H9 (cell line): ENCODE measurements around the gene RBM34. TPM values are rescaled to one million over a fixed set of nuclear protein-coding genes. Genes with fewer than 3 reads are reported as not detected.

ENCODE experiments used
- DNase-seq: peaks from one replicate; pipeline ENCODE4 v3.0.0-alpha.2; 2017
- H2AFZ ChIP-seq: one replicate; pipeline ENCODE4 v1.6.1; 2013; ENCODE audit warnings: mild to moderate bottlenecking, low read length, control low read depth, moderate library complexity
- H2AK5ac ChIP-seq: 2 replicates; pipeline ENCODE4 v1.6.1; 2013; ENCODE audit warnings: low read length, control low read depth, mixed read lengths; ENCODE audit not compliant: insufficient read length
- H2BK120ac ChIP-seq: one replicate; pipeline ENCODE4 v1.6.1; 2013; ENCODE audit warnings: low read depth, mild to moderate bottlenecking, low read length, control low read depth, inconsistent platforms; ENCODE audit not compliant: poor library complexity, severe bottlenecking
- H2BK12ac ChIP-seq: 2 replicates; pipeline ENCODE4 v1.6.1; 2013; ENCODE audit warnings: low read length, control low read depth, mixed read lengths, low read depth; ENCODE audit not compliant: insufficient read length
- H2BK15ac ChIP-seq: 2 replicates; pipeline ENCODE4 v1.6.1; 2013; ENCODE audit warnings: low read depth, low read length, control low read depth
- H2BK20ac ChIP-seq: one replicate; pipeline ENCODE4 v1.6.1; 2013; ENCODE audit warnings: low read depth, mild to moderate bottlenecking, low read length, control low read depth, inconsistent platforms; ENCODE audit not compliant: poor library complexity, severe bottlenecking
- H2BK5ac ChIP-seq: 2 replicates; pipeline ENCODE4 v1.6.1; 2013; ENCODE audit warnings: low read length, control low read depth, mixed read lengths; ENCODE audit not compliant: insufficient read length
- H3K14ac ChIP-seq: 2 replicates; pipeline ENCODE4 v1.6.1; 2013; ENCODE audit warnings: low read length, control low read depth; ENCODE audit not compliant: insufficient read depth
- H3K18ac ChIP-seq: 2 replicates; pipeline ENCODE4 v1.6.1; 2013; ENCODE audit warnings: low read depth, mild to moderate bottlenecking, mixed read lengths, low read length, control low read depth; ENCODE audit not compliant: insufficient read length
- H3K23ac ChIP-seq: 2 replicates; pipeline ENCODE4 v1.6.1; 2013; ENCODE audit warnings: low read length, control low read depth, mixed read lengths, low read depth; ENCODE audit not compliant: insufficient read length
- H3K23me2 ChIP-seq: 2 replicates; pipeline ENCODE4 v1.6.1; 2013; ENCODE audit warnings: low read depth, mild to moderate bottlenecking, mixed read lengths, low read length, control low read depth; ENCODE audit not compliant: insufficient read length, poor library complexity, severe bottlenecking
- H3K27ac ChIP-seq: 2 replicates; pipeline ENCODE4 v1.5.1; 2013; ENCODE audit warnings: low read length, control low read depth, mixed read lengths, low read depth; ENCODE audit not compliant: insufficient read length
- H3K27me3 ChIP-seq: 2 replicates; pipeline ENCODE4 v1.6.1; 2013; ENCODE audit warnings: low read length, control low read depth, inconsistent platforms; ENCODE audit not compliant: insufficient read depth
- H3K4ac ChIP-seq: 2 replicates; pipeline ENCODE4 v1.6.1; 2013; ENCODE audit warnings: low read depth, mild to moderate bottlenecking, control low read depth, inconsistent platforms, low read length, moderate library complexity
- H3K4me1 ChIP-seq: 2 replicates; pipeline ENCODE4 v1.6.1; 2013; ENCODE audit warnings: low read length, control low read depth, inconsistent platforms; ENCODE audit not compliant: insufficient read depth
- H3K4me2 ChIP-seq: 2 replicates; pipeline ENCODE4 v1.6.1; 2013; ENCODE audit warnings: low read length, control low read depth, mixed read lengths; ENCODE audit not compliant: insufficient read length, insufficient read depth
- H3K56ac ChIP-seq: 2 replicates; pipeline ENCODE4 v1.6.1; 2013; ENCODE audit warnings: low read depth, mild to moderate bottlenecking, mixed read lengths, low read length, control low read depth; ENCODE audit not compliant: insufficient read length
- H3K79me1 ChIP-seq: 2 replicates; pipeline ENCODE4 v1.6.1; 2013; ENCODE audit warnings: low read depth, mild to moderate bottlenecking, moderate library complexity, low read length, control low read depth, inconsistent platforms; ENCODE audit not compliant: insufficient read depth, poor library complexity, severe bottlenecking
- H3K79me2 ChIP-seq: 2 replicates; pipeline ENCODE4 v1.6.1; 2013; ENCODE audit warnings: low read length, control low read depth, inconsistent platforms; ENCODE audit not compliant: insufficient read depth
- H3K9ac ChIP-seq: 2 replicates; pipeline ENCODE4 v1.6.1; 2013; ENCODE audit warnings: low read length, control low read depth, mixed read lengths; ENCODE audit not compliant: insufficient read length; ENCODE audit errors: extremely low read depth
- H3K9me3 ChIP-seq: one replicate; pipeline ENCODE4 v1.6.1; 2013; ENCODE audit warnings: low read depth, low read length, inconsistent platforms; ENCODE audit not compliant: control insufficient read depth
- H3T11ph ChIP-seq: one replicate; pipeline ENCODE4 v1.6.1; 2013; ENCODE audit warnings: mild to moderate bottlenecking, low read length, control low read depth, inconsistent platforms
- H4K20me1 ChIP-seq: one replicate; pipeline ENCODE4 v1.6.1; 2013; ENCODE audit not compliant: control insufficient read depth, insufficient read length, insufficient read depth
- H4K5ac ChIP-seq: 2 replicates; pipeline ENCODE4 v1.6.1; 2013; ENCODE audit warnings: low read depth, mild to moderate bottlenecking, mixed read lengths, low read length, control low read depth; ENCODE audit not compliant: insufficient read length
- H4K8ac ChIP-seq: replicated peaks from 2 replicates; pipeline ENCODE4 v1.6.1; 2013; ENCODE audit warnings: low read length, control low read depth, mixed read lengths, low read depth; ENCODE audit not compliant: insufficient read length
- H4K91ac ChIP-seq: 2 replicates; pipeline ENCODE4 v1.6.1; 2013; ENCODE audit warnings: low read depth, mild to moderate bottlenecking, moderate library complexity, mixed read lengths, low read length, control low read depth; ENCODE audit not compliant: insufficient read length
- H3K27ac Mint-ChIP-seq, 3 experiments: 2 replicates in 2 of 3; 3 replicates in 1 of 3; pipeline ENCODE4 v1.8.0; 2020 to 2021; ENCODE audit warnings: mixed read lengths in 3 of 3, mild to moderate bottlenecking in 1 of 3, moderate library complexity in 1 of 3
- H3K27me3 Mint-ChIP-seq: 2 replicates; pipeline ENCODE4 v1.8.0; 2021; ENCODE audit warnings: low read depth, mild to moderate bottlenecking, moderate library complexity, mixed read lengths
- H3K36me3 Mint-ChIP-seq, 3 experiments: 2 replicates in 2 of 3; 3 replicates in 1 of 3; pipeline ENCODE4 v1.8.0; 2020 to 2021; ENCODE audit warnings: low read depth in 3 of 3, mixed read lengths in 3 of 3; ENCODE audit not compliant: insufficient read depth in 1 of 3
- H3K4me1 Mint-ChIP-seq, 2 experiments: 2 replicates each; pipeline ENCODE4 v1.8.0; 2020; ENCODE audit warnings: mixed read lengths in 2 of 2
- H3K4me3 Mint-ChIP-seq, 2 experiments: 2 replicates in 1 of 2; 3 replicates in 1 of 2; pipeline ENCODE4 v1.8.0; 2020 to 2021; ENCODE audit warnings: mild to moderate bottlenecking in 2 of 2, mixed read lengths in 2 of 2, moderate library complexity in 1 of 2
- H3K9me3 Mint-ChIP-seq, 2 experiments: 2 replicates in 1 of 2; 3 replicates in 1 of 2; pipeline ENCODE4 v1.8.0; 2020; ENCODE audit warnings: mild to moderate bottlenecking in 2 of 2, mixed read lengths in 2 of 2, moderate library complexity in 1 of 2
- WGBS: extraction: QIAGEN DNeasy Blood & Tissue Kit; methylation state at CpG from one replicate; pipeline ENCODE4 v1.1.7; 2013; ENCODE audit warnings: missing lambda C conversion rate, low lambda C conversion rate, mixed read lengths; ENCODE audit not compliant: insufficient read length; ENCODE audit errors: extremely low coverage; 5-methylcytosine and 5-hydroxymethylcytosine counted together
- total RNA-seq: library from RNA; stranded (reverse); gene quantifications from 2 replicates; pipeline ENCODE4 v1.2.1, GENCODE V29; 2021
- TF ChIP-seq, protein P1 (sequence below): fragments of 200-600 bp; sonication (generic); conservative IDR thresholded peaks from 3 replicates; pipeline ENCODE4 v1.8.0; 2021; ENCODE audit warnings: antibody characterized with exemption, mild to moderate bottlenecking

Gene RBM34
- total RNA-seq, 1 experiment from 2014 or later = 121 TPM

DNA sequence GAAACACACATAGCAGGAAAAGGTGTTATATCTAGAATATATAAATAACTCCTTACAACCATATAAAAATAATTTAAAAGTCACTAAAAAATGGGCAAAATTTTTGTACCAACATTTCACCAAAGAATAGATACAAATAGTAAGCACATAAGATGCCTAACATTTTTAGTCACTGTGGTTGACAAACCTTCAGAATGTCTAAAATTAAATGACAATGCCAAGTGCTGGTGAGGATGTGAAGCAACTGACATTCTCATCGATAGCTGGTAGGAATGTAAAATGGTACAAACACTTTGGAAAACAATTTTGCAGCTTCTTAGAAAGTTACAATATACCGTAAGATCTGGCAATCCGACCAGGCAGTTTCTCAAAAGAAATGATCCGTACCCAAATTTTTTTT lies 18.1 kb downstream of the RBM34 start:
- Mint-ChIP-seq H3K4me3 (no peak overlapping the region), H3K4me1 (no peaks in the 10 kb centered on the region), H3K36me3 (peaks cover 57 to 88% (median 82%) of the 10 kb centered on the region in 3 experiments), H3K27me3 (no peaks in the 10 kb centered on the region), H3K27ac (no peak overlapping the region), H3K9me3 (no peaks in the 10 kb centered on the region; a peak in 1 of 5 replicates)
- Histone ChIP-seq H2AFZ (no peak overlapping the region), H2BK20ac (no peak overlapping the region), H3K23me2 (no peaks in the 10 kb centered on the region), H2BK5ac (no peak overlapping the region), H3K9me3 (no peaks in the 10 kb centered on the region), H4K5ac (no peak overlapping the region), H3K4ac (no peak overlapping the region), H4K20me1 (no peaks in the 10 kb centered on the region), H3K27ac (no peak overlapping the region), H4K8ac (no peak overlapping the region), H4K91ac (no peak overlapping the region), H3K4me1 (no peaks in the 10 kb centered on the region), H3K79me2 (no peaks in the 10 kb centered on the region; the same call in 1 of the 2 replicates), H3K79me1 (peaks cover 5% of the 10 kb centered on the region), H3T11ph (no peak overlapping the region), H2BK12ac (no peak overlapping the region), H3K56ac (no peak overlapping the region), H2BK120ac (no peak overlapping the region), H2AK5ac (no peak overlapping the region), H3K18ac (no peak overlapping the region), H3K23ac (no peak overlapping the region), H2BK15ac (no peak overlapping the region), H3K9ac (no peak overlapping the region), H3K14ac (no peak overlapping the region), H3K27me3 (no peaks in the 10 kb centered on the region), H3K4me2 (no peak overlapping the region)
- DNase-seq = no peak
- WGBS = no CpG with 5 or more reads among the region's 4 CpGs
- TF ChIP-seq, protein P1, sequence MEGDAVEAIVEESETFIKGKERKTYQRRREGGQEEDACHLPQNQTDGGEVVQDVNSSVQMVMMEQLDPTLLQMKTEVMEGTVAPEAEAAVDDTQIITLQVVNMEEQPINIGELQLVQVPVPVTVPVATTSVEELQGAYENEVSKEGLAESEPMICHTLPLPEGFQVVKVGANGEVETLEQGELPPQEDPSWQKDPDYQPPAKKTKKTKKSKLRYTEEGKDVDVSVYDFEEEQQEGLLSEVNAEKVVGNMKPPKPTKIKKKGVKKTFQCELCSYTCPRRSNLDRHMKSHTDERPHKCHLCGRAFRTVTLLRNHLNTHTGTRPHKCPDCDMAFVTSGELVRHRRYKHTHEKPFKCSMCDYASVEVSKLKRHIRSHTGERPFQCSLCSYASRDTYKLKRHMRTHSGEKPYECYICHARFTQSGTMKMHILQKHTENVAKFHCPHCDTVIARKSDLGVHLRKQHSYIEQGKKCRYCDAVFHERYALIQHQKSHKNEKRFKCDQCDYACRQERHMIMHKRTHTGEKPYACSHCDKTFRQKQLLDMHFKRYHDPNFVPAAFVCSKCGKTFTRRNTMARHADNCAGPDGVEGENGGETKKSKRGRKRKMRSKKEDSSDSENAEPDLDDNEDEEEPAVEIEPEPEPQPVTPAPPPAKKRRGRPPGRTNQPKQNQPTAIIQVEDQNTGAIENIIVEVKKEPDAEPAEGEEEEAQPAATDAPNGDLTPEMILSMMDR = no peak
